ENCODE data around the gene TBC1D22A. TPM values are rescaled to one million over a fixed set of nuclear protein-coding genes. Genes with fewer than 3 reads are reported as not detected.

The TBC1D22A gene
- total RNA-seq, 1 donor from 2014 or later: 10.6 TPM

DNA sequence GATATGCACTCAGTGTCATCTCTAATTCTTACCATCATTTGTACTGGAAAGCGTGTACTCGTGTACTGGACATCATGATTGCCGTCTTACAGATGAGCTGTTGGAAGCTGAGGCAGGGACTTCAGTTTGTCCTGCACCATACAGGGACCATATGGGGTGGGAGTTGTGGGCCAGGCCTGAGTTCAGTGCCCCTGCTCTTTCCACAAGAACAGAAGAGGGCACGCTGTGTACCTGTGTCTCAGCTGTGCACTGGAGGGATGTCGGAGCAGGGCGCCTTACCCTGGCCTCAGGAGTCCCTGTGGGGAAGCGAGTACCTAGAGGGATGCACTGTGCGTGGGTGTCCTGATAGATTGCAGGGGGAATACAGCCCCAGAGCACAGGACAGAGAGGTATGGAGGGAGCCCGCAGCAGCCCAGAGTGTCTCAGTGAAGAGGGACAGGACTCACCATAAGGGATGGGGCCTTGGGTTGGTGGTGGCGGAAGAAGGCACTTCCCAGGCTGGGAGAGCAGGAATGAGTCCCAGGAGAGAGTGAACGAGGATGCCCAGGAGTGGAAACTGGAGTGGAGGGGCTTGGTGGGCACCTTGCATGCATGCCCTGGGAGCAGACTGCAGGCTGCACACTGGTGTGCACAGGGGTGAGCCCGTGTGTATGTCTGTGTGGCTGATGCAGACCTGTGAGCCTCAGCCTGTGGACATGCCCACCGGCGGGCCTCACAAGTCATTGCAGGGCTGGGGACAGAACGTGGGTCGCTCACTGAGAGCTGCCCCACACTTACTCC, 329.7 kb downstream of the TBC1D22A start:
- H3K9ac ChIP-seq: no peak overlapping the region
- Mint-ChIP-seq H3K9me3 (peaks cover 19% of the 10 kb centered on the region), H3K36me3 (peaks cover 1% of the 10 kb centered on the region), H3K4me3 (peak overlapping the region; percentile 39), H3K4me1 (peaks cover 52% of the 10 kb centered on the region), H3K27ac (no peak overlapping the region), H3K27me3 (ENCODE audit: insufficient read depth, low read depth) (peaks cover 12% of the 10 kb centered on the region)
- peaks cover 7% of the 10 kb centered on the region for H3K4me1 ChIP-seq
- no peaks in the 10 kb centered on the region for H3K9me3 ChIP-seq (ENCODE audit: low read depth)
- H3K4me3 ChIP-seq: no peak overlapping the region
- TF ChIP-seq EZH2phosphoT487 (IDR thresholded peaks at IDR 0.05) (no peak), EZH2 (IDR thresholded peaks at IDR 0.05) (no peak)
- TF ChIP-seq, protein P1, sequence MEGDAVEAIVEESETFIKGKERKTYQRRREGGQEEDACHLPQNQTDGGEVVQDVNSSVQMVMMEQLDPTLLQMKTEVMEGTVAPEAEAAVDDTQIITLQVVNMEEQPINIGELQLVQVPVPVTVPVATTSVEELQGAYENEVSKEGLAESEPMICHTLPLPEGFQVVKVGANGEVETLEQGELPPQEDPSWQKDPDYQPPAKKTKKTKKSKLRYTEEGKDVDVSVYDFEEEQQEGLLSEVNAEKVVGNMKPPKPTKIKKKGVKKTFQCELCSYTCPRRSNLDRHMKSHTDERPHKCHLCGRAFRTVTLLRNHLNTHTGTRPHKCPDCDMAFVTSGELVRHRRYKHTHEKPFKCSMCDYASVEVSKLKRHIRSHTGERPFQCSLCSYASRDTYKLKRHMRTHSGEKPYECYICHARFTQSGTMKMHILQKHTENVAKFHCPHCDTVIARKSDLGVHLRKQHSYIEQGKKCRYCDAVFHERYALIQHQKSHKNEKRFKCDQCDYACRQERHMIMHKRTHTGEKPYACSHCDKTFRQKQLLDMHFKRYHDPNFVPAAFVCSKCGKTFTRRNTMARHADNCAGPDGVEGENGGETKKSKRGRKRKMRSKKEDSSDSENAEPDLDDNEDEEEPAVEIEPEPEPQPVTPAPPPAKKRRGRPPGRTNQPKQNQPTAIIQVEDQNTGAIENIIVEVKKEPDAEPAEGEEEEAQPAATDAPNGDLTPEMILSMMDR (IDR thresholded peaks at IDR 0.05): no peak
- H3F3A ChIP-seq (ENCODE audit: low read depth): no peaks in the 10 kb centered on the region
- no peak overlapping the region for H3K27ac ChIP-seq
- H3K79me2 ChIP-seq (ENCODE audit: low read depth): no peaks in the 10 kb centered on the region
- H3K4me2 ChIP-seq: peak overlapping the region; percentile 74
- H3K36me3 ChIP-seq: no peaks in the 10 kb centered on the region
- no peak overlapping the region for H2AFZ ChIP-seq (replicated peaks)
- H3K27me3 ChIP-seq: no peaks in the 10 kb centered on the region
- H4K20me1 ChIP-seq (ENCODE audit: low read depth): peaks cover 5% of the 10 kb centered on the region
- no peak for DNase-seq (ENCODE audit: low spot score)

DNA sequence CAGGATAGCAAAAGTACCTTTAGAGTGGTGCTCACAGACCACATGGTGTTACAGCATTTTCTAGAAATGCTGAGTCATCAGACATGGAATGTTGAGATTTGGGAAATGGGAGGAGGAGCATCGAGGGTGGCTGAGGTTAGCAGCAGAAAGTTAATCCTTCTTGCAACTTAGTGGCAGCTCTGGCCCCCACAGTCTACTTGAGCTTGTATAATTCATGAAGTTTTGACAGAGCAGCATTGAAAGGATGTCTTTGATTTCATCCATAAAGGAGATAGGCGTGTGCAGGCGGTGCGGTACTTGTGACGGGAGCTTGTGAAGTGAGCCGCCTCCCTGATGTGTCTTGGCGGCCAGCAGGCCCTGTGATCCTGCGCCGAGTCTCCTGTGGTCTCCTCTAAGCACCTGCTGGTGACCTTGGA, 330.5 kb downstream of the TBC1D22A start:
- Mint-ChIP-seq H3K4me1 (peaks cover 52% of the 10 kb centered on the region), H3K27me3 (ENCODE audit: insufficient read depth, low read depth) (peaks cover 10% of the 10 kb centered on the region), H3K4me3 (no peak overlapping the region), H3K27ac (peak overlapping the region; percentile 22), H3K36me3 (peaks cover 1% of the 10 kb centered on the region), H3K9me3 (peaks cover 19% of the 10 kb centered on the region)
- Histone ChIP-seq H3K4me2 (no peak overlapping the region), H3K79me2 (ENCODE audit: low read depth) (no peaks in the 10 kb centered on the region), H3K4me3 (no peak overlapping the region), H4K20me1 (ENCODE audit: low read depth) (peaks cover 5% of the 10 kb centered on the region), H3K36me3 (no peaks in the 10 kb centered on the region), H3K9ac (no peak overlapping the region), H3K27ac (no peak overlapping the region), H3K9me3 (ENCODE audit: low read depth) (no peaks in the 10 kb centered on the region), H3K27me3 (no peaks in the 10 kb centered on the region), H3K4me1 (peaks cover 7% of the 10 kb centered on the region), H2AFZ (replicated peaks) (no peak overlapping the region), H3F3A (ENCODE audit: low read depth) (no peaks in the 10 kb centered on the region)
- TF ChIP-seq, protein P1 (IDR thresholded peaks at IDR 0.05): no peak
- TF ChIP-seq EZH2 (IDR thresholded peaks at IDR 0.05) (no peak), EZH2phosphoT487 (IDR thresholded peaks at IDR 0.05) (no peak)
- DNase-seq (ENCODE audit: low spot score): no peak

DNA sequence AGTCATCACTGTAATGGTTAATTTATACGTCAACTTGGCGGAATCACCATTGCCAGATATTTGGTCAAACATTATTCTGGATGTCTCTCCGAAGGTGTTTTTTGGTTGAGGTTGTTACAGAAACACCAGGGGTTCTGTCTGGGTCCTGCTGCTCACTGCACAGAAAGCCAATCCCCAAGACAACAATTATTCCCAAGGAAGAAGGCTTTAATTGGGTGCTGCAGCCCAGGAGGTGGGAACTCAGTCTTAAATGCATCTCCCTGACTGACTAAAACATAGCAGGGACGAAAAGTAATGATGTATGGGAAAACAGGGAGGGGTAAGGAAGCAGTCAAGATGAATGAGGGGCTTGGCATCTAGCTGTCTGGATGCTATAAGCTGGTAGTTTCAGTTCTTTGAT, 331.3 kb downstream of the TBC1D22A start:
- H3K27ac ChIP-seq: no peak overlapping the region
- H3K4me1 ChIP-seq: peaks cover 7% of the 10 kb centered on the region
- H4K20me1 ChIP-seq (ENCODE audit: low read depth): peaks cover 5% of the 10 kb centered on the region
- no peaks in the 10 kb centered on the region for H3F3A ChIP-seq (ENCODE audit: low read depth)
- no peak overlapping the region for H3K4me2 ChIP-seq
- H3K79me2 ChIP-seq (ENCODE audit: low read depth): no peaks in the 10 kb centered on the region
- H2AFZ ChIP-seq (replicated peaks): no peak overlapping the region
- H3K27me3 Mint-ChIP-seq (ENCODE audit: insufficient read depth, low read depth): peaks cover 10% of the 10 kb centered on the region
- peaks cover 19% of the 10 kb centered on the region for H3K9me3 Mint-ChIP-seq
- TF ChIP-seq EZH2 (IDR thresholded peaks at IDR 0.05) (no peak), EZH2phosphoT487 (IDR thresholded peaks at IDR 0.05) (no peak)
- TF ChIP-seq, protein P1 (IDR thresholded peaks at IDR 0.05): no peak
- H3K27me3 ChIP-seq: no peaks in the 10 kb centered on the region
- no peak overlapping the region for H3K4me3 Mint-ChIP-seq
- H3K36me3 ChIP-seq: no peaks in the 10 kb centered on the region
- no peak overlapping the region for H3K9ac ChIP-seq
- no peak overlapping the region for H3K4me3 ChIP-seq
- H3K36me3 Mint-ChIP-seq: peaks cover 1% of the 10 kb centered on the region
- no peaks in the 10 kb centered on the region for H3K9me3 ChIP-seq (ENCODE audit: low read depth)
- no peak overlapping the region for H3K27ac Mint-ChIP-seq
- H3K4me1 Mint-ChIP-seq: peaks cover 45% of the 10 kb centered on the region
- no peak for DNase-seq (ENCODE audit: low spot score)

All from neural progenitor cell (in vitro differentiated cells).